A673 (cell line): ENCODE data around the gene PRND. TPM values are rescaled to one million over a fixed set of nuclear protein-coding genes. Genes with fewer than 3 reads are reported as not detected.

Experiments
- BruUV-seq: library from RNA; stranded (reverse); fragments of 400-500 nt; replicated peaks from 2 replicates; lab custom pipeline; 2021; lab: Mats Ljungman, UMichigan
- CTCF ChIA-PET: fragments of 300-600 bp; sonication (Branson Sonifier 250); formaldehyde crosslinking; loops from one replicate; lab custom pipeline; 2022; ENCODE audit warnings: antibody characterized with exemption; lab: Charles Lee
- POLR2A ChIA-PET: fragments of 300-600 bp; sonication (Branson Sonifier 250); formaldehyde crosslinking; loops from one replicate; lab custom pipeline; 2022; ENCODE audit warnings: antibody characterized with exemption; ENCODE audit not compliant: low non-redundant PET; lab: Charles Lee
- DNase-seq: peaks from one replicate; pipeline ENCODE4 v3.0.0-alpha.2; 2015; ENCODE audit warnings: low spot score
- H3K27ac ChIP-seq: fragments of 200-600 bp; sonication (generic); 2 replicates; pipeline ENCODE4 v1.5.1; 2016; ENCODE audit warnings: mixed run types, low read depth, mild to moderate bottlenecking, mixed read lengths, antibody characterized with exemption, low read length; ENCODE audit not compliant: poor library complexity, severe bottlenecking
- H3K27me3 ChIP-seq: fragments of 200-600 bp; sonication (generic); replicated peaks from 2 replicates; pipeline ENCODE4 v1.6.1; 2017; ENCODE audit warnings: mixed run types, low read depth, mild to moderate bottlenecking, mixed read lengths, antibody characterized with exemption, low read length; ENCODE audit not compliant: insufficient read depth, poor library complexity
- H3K36me3 ChIP-seq: fragments of 200-600 bp; sonication (generic); 2 replicates; pipeline ENCODE4 v1.6.1; 2016; ENCODE audit warnings: mixed run types, mild to moderate bottlenecking, mixed read lengths, antibody characterized with exemption, low read length; ENCODE audit not compliant: insufficient read depth, poor library complexity, severe bottlenecking
- H3K4me1 ChIP-seq: fragments of 200-600 bp; sonication (generic); 2 replicates; pipeline ENCODE4 v1.6.1; 2017; ENCODE audit warnings: mixed run types, mild to moderate bottlenecking, mixed read lengths, antibody characterized with exemption, low read length; ENCODE audit not compliant: insufficient read depth, poor library complexity, severe bottlenecking
- H3K4me3 ChIP-seq: fragments of 200-600 bp; sonication (generic); 2 replicates; pipeline ENCODE4 v1.5.1; 2016; ENCODE audit warnings: low read depth, mixed run types, mild to moderate bottlenecking, mixed read lengths, low read length; ENCODE audit not compliant: poor library complexity, severe bottlenecking
- H3K9me3 ChIP-seq: fragments of 200-600 bp; sonication (generic); 2 replicates; pipeline ENCODE4 v1.6.1; 2016; ENCODE audit warnings: mixed run types, low read depth, mild to moderate bottlenecking, mixed read lengths, antibody characterized with exemption, low read length; ENCODE audit not compliant: poor library complexity, severe bottlenecking
- CTCF ChIP-seq: fragments of 300-800, 200-600 bp; sonication (generic); conservative IDR thresholded peaks from 2 replicates; pipeline ENCODE4 v1.5.1; 2017; ENCODE audit warnings: low read depth, mild to moderate bottlenecking, antibody characterized with exemption, low read length, moderate library complexity, mixed read lengths
- EZH2 ChIP-seq: fragments of 200-600 bp; sonication (generic); IDR thresholded peaks from 2 replicates; pipeline ENCODE4 v1.6.1; 2017; ENCODE audit warnings: borderline replicate concordance, low read depth, mild to moderate bottlenecking, mixed read lengths, antibody characterized with exemption, low read length; ENCODE audit not compliant: poor library complexity, severe bottlenecking
- intact Hi-C: fragments of 100-400 bp; cut with micrococcal nuclease; formaldehyde crosslinking; loops from one replicate; pipeline ENCODE4 v1.10.0; 2022; ENCODE audit not compliant: unreplicated experiment
- total RNA-seq: library from RNA; stranded (reverse); gene quantifications from 2 replicates; pipeline ENCODE4 v1.2.3, GENCODE V29; 2021

Gene PRND
- total RNA-seq, 1 experiment from 2014 or later = 0.09 TPM

- Histone ChIP-seq H3K9me3 (no peaks in the 10 kb centered on the region), H3K27ac (no peak overlapping the region), H3K36me3 (no peaks in the 10 kb centered on the region), H3K4me3 (no peak overlapping the region), H3K27me3 (no peaks in the 10 kb centered on the region), H3K4me1 (no peaks in the 10 kb centered on the region)
- intact Hi-C loops = no loop called here
- no peak for DNase-seq
- TF ChIP-seq EZH2 (no peak), CTCF (no peak)
- ChIA-PET CTCF (interaction anchor here (0.7 kb wide), 1 partner anchor 107 kb away, joined by 6 read pairs; no protein-coding TSS in a partner anchor), POLR2A (interaction anchor here (0.6 kb wide), 1 partner anchor 17 kb away, joined by 3 read pairs; no protein-coding TSS in a partner anchor)
- no TSS peak for BruUV-seq
These were observed 11.6 kb upstream of the PRND start for GRCh38 chr20:4710106-4710475.

- ChIA-PET CTCF (no interaction called here), POLR2A (no interaction called here)
- H3K4me1 ChIP-seq = no peaks in the 10 kb centered on the region
- H3K36me3 ChIP-seq = no peaks in the 10 kb centered on the region
- intact Hi-C loops = no loop called here
- H3K4me3 ChIP-seq = no peak overlapping the region
- H3K27me3 ChIP-seq = no peaks in the 10 kb centered on the region
- no peak for DNase-seq
- no TSS peak for BruUV-seq
- TF ChIP-seq EZH2 = no peak
- no peak for TF ChIP-seq CTCF
- H3K27ac ChIP-seq = no peak overlapping the region
- H3K9me3 ChIP-seq = no peaks in the 10 kb centered on the region
These were observed 10.2 kb upstream of the PRND start for GRCh38 chr20:4711511-4711910.

GRCh38 chr20:4713401-4713800, 8.3 kb upstream of the PRND start:
- ChIA-PET CTCF (no interaction called here), POLR2A (no interaction called here)
- no peak for TF ChIP-seq CTCF
- TF ChIP-seq EZH2 = no peak
- no peak for DNase-seq
- BruUV-seq = no TSS peak
- intact Hi-C loops = no loop called here
- Histone ChIP-seq H3K27ac (no peak overlapping the region), H3K27me3 (no peaks in the 10 kb centered on the region), H3K4me1 (no peaks in the 10 kb centered on the region), H3K4me3 (no peak overlapping the region), H3K9me3 (no peaks in the 10 kb centered on the region), H3K36me3 (no peaks in the 10 kb centered on the region)
